Dendritic cell treated with granulocyte-macrophage colony-stimulating factor and Interleukin-4, amounts not matched to agents 40 ng/mL and 50 ng/mL, for 4 days (primary cell): ENCODE data around the gene TPO.

Source experiments
- H3K27ac Mint-ChIP-seq: one replicate; pipeline ENCODE4 v1.8.0; 2022; ENCODE audit warnings: mild to moderate bottlenecking, mixed read lengths
- H3K27me3 Mint-ChIP-seq: one replicate; pipeline ENCODE4 v1.8.0; 2022; ENCODE audit warnings: mild to moderate bottlenecking, mixed read lengths
- H3K36me3 Mint-ChIP-seq: one replicate; pipeline ENCODE4 v1.8.0; 2022; ENCODE audit warnings: low read depth, mixed read lengths
- H3K4me1 Mint-ChIP-seq: one replicate; pipeline ENCODE4 v1.8.0; 2022; ENCODE audit warnings: low read depth, mixed read lengths
- H3K4me3 Mint-ChIP-seq: one replicate; pipeline ENCODE4 v1.8.0; 2022; ENCODE audit warnings: mild to moderate bottlenecking, moderate library complexity, mixed read lengths
- H3K9me3 Mint-ChIP-seq: one replicate; pipeline ENCODE4 v1.8.0; 2022; ENCODE audit warnings: mixed read lengths
- intact Hi-C: fragments of 100-400 bp; cut with micrococcal nuclease; formaldehyde crosslinking; loops from one replicate; pipeline ENCODE4 v1.15.0; 2022

Gene TPO

DNA sequence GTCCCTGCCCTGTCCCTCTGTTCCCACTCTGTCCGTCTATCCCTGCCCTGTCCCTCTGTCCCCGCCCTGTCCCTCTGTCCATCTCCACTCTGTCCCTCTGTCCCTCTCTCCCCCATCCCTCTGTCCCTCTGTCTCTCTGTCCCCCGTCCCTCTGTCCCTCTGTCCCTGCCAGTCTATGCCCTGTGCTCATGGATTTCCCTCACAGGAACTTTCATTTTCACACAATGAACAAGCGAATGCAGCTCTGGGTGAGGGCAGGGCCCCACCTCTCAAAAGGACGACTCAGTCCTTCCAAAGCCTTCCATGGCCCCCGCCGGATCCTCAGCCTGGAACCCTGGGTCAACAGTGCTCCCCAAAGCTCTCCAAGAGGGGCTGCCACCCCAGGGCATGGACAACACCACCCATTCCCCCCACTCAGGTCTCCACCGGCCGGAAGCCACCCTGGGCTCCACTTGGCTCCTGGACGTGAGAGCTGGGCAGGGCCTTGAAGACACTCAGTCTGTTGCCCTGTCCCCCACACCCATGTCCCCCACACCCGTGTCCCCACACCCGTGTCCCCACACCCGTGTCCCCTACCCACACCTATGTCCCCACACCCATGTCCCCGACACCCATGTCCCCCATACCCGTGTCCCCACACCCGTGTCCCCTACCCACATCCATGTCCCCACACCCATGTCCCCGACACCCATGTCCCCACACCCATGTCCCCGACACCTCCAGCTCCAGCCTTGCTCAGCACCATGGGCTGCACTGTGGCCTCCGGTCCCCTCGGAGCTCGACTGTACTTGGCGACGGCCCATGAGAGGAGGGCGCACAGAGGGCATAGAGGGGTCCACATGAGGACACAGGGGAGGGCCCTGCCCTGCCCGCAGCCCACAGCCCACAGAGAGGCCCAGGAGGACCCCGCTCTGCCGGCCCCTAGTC is 175.1 kb downstream of the TPO start:
- H3K36me3 Mint-ChIP-seq: no peaks in the 10 kb centered on the region
- H3K27ac Mint-ChIP-seq: no peak overlapping the region
- no peaks in the 10 kb centered on the region for H3K4me1 Mint-ChIP-seq
- H3K9me3 Mint-ChIP-seq: no peaks in the 10 kb centered on the region
- H3K4me3 Mint-ChIP-seq: no peak overlapping the region
- intact Hi-C loops: no loop called here
- no peaks in the 10 kb centered on the region for H3K27me3 Mint-ChIP-seq

GRCh38 chr2:1588978-1589621 is 175.8 kb downstream of the TPO start:
- H3K4me3 Mint-ChIP-seq: no peak overlapping the region
- no peaks in the 10 kb centered on the region for H3K9me3 Mint-ChIP-seq
- no peak overlapping the region for H3K27ac Mint-ChIP-seq
- H3K36me3 Mint-ChIP-seq: no peaks in the 10 kb centered on the region
- H3K4me1 Mint-ChIP-seq: no peaks in the 10 kb centered on the region
- no peaks in the 10 kb centered on the region for H3K27me3 Mint-ChIP-seq
- intact Hi-C loops: no loop called here

GRCh38 chr2:1590596-1591460 is 177.6 kb downstream of the TPO start:
- no peaks in the 10 kb centered on the region for H3K36me3 Mint-ChIP-seq
- no peaks in the 10 kb centered on the region for H3K4me1 Mint-ChIP-seq
- intact Hi-C loops: no loop called here
- H3K4me3 Mint-ChIP-seq: no peak overlapping the region
- no peaks in the 10 kb centered on the region for H3K9me3 Mint-ChIP-seq
- H3K27me3 Mint-ChIP-seq: no peaks in the 10 kb centered on the region
- no peak overlapping the region for H3K27ac Mint-ChIP-seq

DNA sequence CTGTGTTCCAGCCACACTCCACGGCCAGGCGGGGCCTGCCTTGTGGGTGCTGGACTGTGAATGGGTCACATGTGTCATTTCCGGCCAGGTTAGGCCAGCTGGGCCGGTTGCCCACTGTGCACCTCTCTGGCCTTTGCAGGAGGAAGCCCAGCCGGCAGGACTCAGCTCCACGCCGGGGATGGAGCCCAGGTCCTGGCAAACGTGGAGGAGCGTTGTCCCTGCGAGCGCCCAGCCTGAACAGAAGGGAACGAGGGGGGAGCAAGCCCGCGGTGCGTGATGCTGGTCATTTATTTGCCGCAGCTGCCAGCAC is 178.2 kb downstream of the TPO start:
- Mint-ChIP-seq H3K9me3 (no peaks in the 10 kb centered on the region), H3K4me1 (no peaks in the 10 kb centered on the region), H3K4me3 (no peak overlapping the region), H3K36me3 (no peaks in the 10 kb centered on the region), H3K27ac (no peak overlapping the region), H3K27me3 (no peaks in the 10 kb centered on the region)
- intact Hi-C loops: no loop called here
